ENCODE data around the gene SNAPC2.

Gene SNAPC2

DNA sequence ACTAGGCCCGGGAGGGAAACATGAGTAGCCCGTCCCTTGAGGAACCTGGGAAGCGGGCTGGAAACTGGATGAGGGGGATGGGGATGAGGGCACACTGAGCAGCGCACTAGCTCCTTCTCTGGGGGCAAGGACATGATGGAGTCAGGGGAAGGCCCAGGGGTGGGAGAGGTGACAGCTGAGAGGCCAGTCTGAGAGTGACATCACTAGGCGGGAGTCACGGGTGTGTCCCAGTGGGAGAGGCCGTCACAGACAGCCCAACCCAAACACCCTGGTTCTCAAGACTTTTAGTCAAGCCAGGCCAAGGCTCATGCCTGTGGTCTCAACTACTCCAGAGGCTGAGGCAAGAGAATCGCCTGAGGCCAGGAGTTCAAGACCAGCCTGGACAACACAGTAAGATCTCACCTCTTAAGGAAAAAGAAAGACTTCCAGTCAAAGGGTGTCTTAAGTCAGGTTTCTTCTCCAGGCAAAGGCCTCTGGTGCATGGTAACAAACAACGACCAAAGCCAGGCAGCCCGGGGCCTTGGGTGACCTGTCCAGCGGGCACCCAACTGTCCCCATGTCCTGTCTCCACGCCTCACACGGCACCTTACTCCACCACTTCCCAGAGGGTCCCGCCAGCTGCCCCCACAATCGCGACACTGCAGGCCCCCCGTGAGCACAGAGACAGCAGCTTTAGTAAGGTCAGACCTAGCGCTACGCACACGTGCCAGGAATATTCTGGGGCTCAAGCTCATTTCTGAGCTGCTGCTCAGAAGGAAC, 48.8 kb downstream of the SNAPC2 start:
- no peak for DNase-seq (ENCODE audit: low read depth in 2 of 2)

- no peak for DNase-seq (ENCODE audit: low read depth in 2 of 2)
Observed at GRCh38 chr19:7969555-7969939, 49.4 kb downstream of the SNAPC2 start.

GRCh38 chr19:7970716-7971448, 50.7 kb downstream of the SNAPC2 start:
- DNase-seq (ENCODE audit: low read depth in 2 of 2): no peak

- no peak for DNase-seq (ENCODE audit: low read depth in 2 of 2)
Observed at GRCh38 chr19:7971553-7972520, 51.7 kb downstream of the SNAPC2 start.

Measured in stimulated activated CD8-positive, alpha-beta memory T cell treated with anti-CD3 and anti-CD28 coated beads, Interleukin-15, amount 100 ng/mL, for 4 hours (primary cell).